Activated T-cell treated with anti-CD3 and anti-CD28 coated beads, Interleukin-2, amount 50 U/mL, for 4 hours (primary cell): ENCODE measurements around the gene ZNF283. TPM values are rescaled to one million over a fixed set of nuclear protein-coding genes. Genes with fewer than 3 reads are reported as not detected.
"Not testable (repeated sequence)": the region's sequence is repeated elsewhere in the genome, so short reads cannot be mapped to it uniquely, and the experiment has no call there.

Experiments
- ATAC-seq, 2 donors: fragments of 200-7000 bp; cut with Tn5 transposase; one replicate each; pipeline ENCODE4 v1.10.0; 2021
- DNase-seq: peaks from one replicate; pipeline ENCODE4 v3.0.0-alpha.2; 2020
- H3K27me3 Mint-ChIP-seq: one replicate; pipeline ENCODE4 v1.8.0; 2021; ENCODE audit warnings: low read depth, mixed read lengths
- H3K36me3 Mint-ChIP-seq: one replicate; pipeline ENCODE4 v1.8.0; 2022; ENCODE audit warnings: mixed read lengths; ENCODE audit not compliant: insufficient read depth
- H3K4me1 Mint-ChIP-seq: one replicate; pipeline ENCODE4 v1.8.0; 2021; ENCODE audit warnings: low read depth, mixed read lengths
- H3K4me3 Mint-ChIP-seq: one replicate; pipeline ENCODE4 v1.8.0; 2021; ENCODE audit warnings: mild to moderate bottlenecking, moderate library complexity, mixed read lengths
- H3K9me3 Mint-ChIP-seq: one replicate; pipeline ENCODE4 v1.8.0; 2021; ENCODE audit warnings: mixed read lengths
- total RNA-seq, 3 donors: library from RNA; stranded (reverse); gene quantifications; one replicate each; pipeline ENCODE4 v1.2.1, GENCODE V29; 2021

ZNF283 gene
- total RNA-seq, 3 donors from 2014 or later = 2.7 to 3.2 (median 3.0) TPM

DNA sequence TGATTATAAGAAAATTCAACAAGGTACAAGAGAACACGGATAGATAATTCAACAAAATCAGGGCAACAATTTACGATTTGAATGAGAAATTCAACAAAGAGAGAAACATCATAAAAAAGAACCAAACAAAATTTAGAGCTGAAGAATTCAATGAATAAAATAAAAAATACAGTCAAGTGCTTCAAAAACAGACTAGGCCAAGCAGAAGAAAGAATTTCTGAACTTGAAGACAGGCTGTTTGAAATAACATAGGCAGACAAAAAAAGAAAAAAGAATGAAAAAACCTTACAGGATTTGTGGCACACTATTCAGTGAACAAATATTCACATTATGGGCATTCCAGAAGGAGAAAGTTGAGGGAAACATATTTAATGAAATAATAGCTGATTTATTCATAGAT is 31.1 kb downstream of the ZNF283 start:
- no peaks in the 10 kb centered on the region for H3K4me1 Mint-ChIP-seq
- no peak overlapping the region for H3K4me3 Mint-ChIP-seq
- ATAC-seq (no peak), DNase-seq (no peak)
- no peaks in the 10 kb centered on the region for H3K27me3 Mint-ChIP-seq
- H3K9me3 Mint-ChIP-seq = peaks cover 51% of the 10 kb centered on the region
- peaks cover 5% of the 10 kb centered on the region for H3K36me3 Mint-ChIP-seq

DNA sequence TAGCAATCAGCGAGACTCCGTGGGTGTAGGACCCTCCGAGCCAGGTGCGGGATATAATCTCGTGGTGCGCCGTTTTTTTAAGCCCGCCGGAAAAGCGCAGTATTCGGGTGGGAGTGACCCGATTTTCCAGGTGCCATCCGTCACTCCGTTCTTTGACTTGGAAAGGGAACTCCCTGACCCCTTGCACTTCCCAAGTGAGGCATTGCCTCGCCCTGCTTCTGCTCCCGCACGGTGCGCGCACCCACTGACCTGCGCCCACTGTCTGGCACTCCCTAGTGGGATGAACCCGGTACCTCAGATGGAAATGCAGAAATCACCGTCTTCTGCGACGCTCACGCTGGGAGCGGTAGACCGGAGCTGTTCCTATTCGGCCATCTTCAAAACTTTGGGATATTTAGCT is 39.8 kb downstream of the ZNF283 start:
- not testable (repeated sequence) for H3K27me3 Mint-ChIP-seq, H3K4me3 Mint-ChIP-seq, ATAC-seq, DNase-seq, H3K36me3 Mint-ChIP-seq, H3K4me1 Mint-ChIP-seq
- peaks cover 29% of the 10 kb centered on the region for H3K9me3 Mint-ChIP-seq

DNA sequence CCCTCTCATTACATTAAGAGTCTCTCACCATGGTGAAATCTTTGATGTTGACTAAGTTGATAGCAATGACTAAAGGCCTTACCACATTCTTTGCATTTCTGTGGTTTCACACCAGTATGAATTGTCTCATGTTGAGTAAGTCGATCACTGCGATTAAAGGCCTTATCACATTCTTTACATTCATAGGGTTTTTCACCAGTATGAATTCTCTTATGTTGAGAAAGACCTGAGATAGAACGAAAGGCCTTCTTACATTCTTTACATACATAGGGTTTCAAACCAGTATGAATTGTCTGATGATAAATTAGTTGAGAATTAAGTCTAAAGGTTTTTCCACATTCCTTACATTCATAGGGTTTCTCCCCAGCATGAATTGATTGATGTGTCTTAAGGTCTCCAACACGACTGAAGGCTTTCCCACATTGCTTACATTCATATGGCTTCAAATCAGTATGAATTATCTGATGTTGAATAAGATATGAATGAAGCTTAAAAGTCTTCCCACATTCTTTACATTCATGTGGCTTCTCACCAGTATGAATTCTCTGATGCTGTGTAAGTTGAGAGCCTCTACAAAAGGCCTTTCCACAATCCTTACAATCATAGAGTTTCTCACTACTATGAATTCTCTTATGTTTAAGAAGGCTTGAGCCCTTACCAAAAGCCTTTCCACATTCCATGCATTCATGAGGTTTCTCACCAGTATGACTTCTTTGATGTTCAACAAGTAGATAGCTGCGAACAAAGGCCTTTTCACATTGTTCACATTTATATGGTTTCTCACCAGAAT is 45.6 kb downstream of the ZNF283 start:
- Mint-ChIP-seq H3K4me1 (no peaks in the 10 kb centered on the region), H3K9me3 (peaks cover 51% of the 10 kb centered on the region), H3K36me3 (peaks cover 15% of the 10 kb centered on the region), H3K4me3 (no peak overlapping the region), H3K27me3 (no peaks in the 10 kb centered on the region)
- DNase-seq = no peak
- ATAC-seq = no peak

DNA sequence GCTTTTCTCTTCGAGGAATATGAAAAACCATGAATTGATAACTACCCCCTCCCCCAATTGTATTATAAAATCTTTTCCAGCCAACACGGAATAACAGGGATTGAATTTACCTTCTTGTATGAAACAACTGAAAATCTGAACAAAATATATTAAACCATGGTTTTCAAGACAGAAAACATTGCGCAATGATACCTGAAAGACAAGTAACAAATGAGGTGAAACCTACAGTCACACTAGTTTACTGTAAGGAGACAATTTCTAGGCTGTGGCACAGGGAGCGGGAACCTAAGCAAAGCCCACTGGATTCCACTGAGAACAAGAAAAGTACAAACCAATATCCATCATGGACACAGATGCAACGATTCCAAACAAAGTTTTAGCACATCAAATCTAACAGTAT is 53.4 kb downstream of the ZNF283 start:
- Mint-ChIP-seq H3K9me3 (peaks cover 61% of the 10 kb centered on the region), H3K27me3 (no peaks in the 10 kb centered on the region), H3K4me3 (no peak overlapping the region), H3K36me3 (peaks cover 40% of the 10 kb centered on the region), H3K4me1 (no peaks in the 10 kb centered on the region)
- DNase-seq = no peak
- ATAC-seq = no peak

DNA sequence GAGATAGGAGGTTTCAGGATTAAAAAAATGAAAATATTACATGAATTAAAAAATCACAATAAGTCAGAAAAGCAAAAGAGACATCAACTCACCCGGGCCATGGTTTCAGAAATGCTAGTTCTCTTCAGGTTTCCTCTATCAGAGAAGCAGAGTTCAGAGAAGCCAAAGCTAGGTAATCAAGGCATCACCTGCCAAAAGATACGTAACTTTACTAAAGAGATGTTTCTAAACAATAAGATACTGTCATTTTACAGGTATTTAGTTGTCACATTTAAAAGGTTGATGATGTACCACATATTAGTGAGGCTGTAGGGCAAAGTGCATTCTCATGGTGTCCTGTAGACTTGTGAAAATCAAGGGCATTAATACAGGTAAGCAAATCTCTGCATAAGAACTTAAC is 56.7 kb downstream of the ZNF283 start, which contains the start of gene ZNF404:
Gene ZNF404 (minus strand): TSS at position 101 of the 400 bp plus-strand sequence.
- ATAC-seq (no peak), DNase-seq (no peak)
- Mint-ChIP-seq H3K4me1 (no peaks in the 10 kb centered on the region), H3K4me3 (no peak within 1 kb of the TSS), H3K9me3 (peaks cover 63% of the 10 kb centered on the region), H3K27me3 (no peaks in the 10 kb centered on the region), H3K36me3 (peaks cover 31% of the 10 kb centered on the region)

DNA sequence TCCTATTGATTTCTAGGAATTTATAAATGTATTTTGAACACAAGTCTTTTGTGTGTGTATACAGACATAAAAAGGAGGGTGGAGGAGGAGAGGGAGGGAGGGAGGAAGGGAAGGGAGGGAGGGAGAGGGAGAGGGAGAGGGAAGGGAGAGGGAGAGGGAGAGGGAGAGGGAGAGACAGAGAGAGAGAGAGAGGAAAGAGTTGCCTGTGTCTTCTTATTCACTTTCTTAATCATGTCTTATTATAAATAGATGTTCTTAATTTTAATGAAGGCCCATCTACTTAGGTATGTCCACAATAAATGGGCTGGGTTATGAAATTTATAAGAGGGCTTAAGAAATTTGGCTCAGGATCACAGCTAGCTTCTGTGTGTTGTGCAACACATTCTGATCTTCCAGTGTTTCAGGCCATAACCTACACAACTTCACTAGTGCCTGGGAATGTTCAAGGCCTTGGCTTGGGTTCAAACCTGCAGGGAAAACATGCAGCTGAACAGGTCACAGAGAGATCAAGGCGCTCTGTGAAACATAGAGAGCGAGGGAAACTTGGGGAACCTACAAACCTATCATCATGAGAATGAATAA is 68.7 kb downstream of the ZNF283 start:
- Mint-ChIP-seq H3K36me3 (peaks cover 27% of the 10 kb centered on the region), H3K4me3 (no peak overlapping the region), H3K4me1 (peaks cover 4% of the 10 kb centered on the region), H3K9me3 (peaks cover 57% of the 10 kb centered on the region), H3K27me3 (no peaks in the 10 kb centered on the region)
- ATAC-seq (no peak), DNase-seq (no peak)

Other genes with a start within 250 kb of the ZNF283 start
- 10 to 100 TPM; 31.7 to 38.2 (median 33.5) TPM for gene IRGQ, start 231.2 kb upstream of the ZNF283 start, total RNA-seq
- gene ZNF576, start 230.7 kb upstream of the ZNF283 start, total RNA-seq = 10 to 100 TPM; 16.6 to 22.3 (median 18.5) TPM
- gene SRRM5, start 215.2 kb upstream of the ZNF283 start, total RNA-seq = under 1 TPM; 0.25 to 0.87 (median 0.30) TPM
- gene ZNF428, start 207.7 kb upstream of the ZNF283 start, total RNA-seq = 10 to 100 TPM; 20.6 to 27.6 (median 25.5) TPM
- under 1 TPM; 0.40 to 0.63 (median 0.42) TPM for gene CADM4, start 187.5 kb upstream of the ZNF283 start, total RNA-seq
- gene PLAUR, start 157.2 kb upstream of the ZNF283 start, total RNA-seq = 1 to 10 TPM; 3.3 to 5.2 (median 4.7) TPM
- gene IRGC, start 111.2 kb upstream of the ZNF283 start, total RNA-seq = not detected
- 100 to 1,000 TPM; 102 to 114 (median 109) TPM for gene SMG9, start 72.4 kb upstream of the ZNF283 start, total RNA-seq
- gene KCNN4, start 46.3 kb upstream of the ZNF283 start, total RNA-seq = 100 to 1,000 TPM in 1 of 3 donors, 10 to 100 TPM in 2; 90.6 to 123 (median 94.7) TPM
- gene LYPD5, start 24.9 kb upstream of the ZNF283 start, total RNA-seq = under 1 TPM in 2 of 3 donors, not detected in 1; 0.53 to 0.87 TPM
- under 1 TPM; 0.22 to 0.51 (median 0.34) TPM for gene ZNF404, start 56.6 kb downstream of the ZNF283 start, total RNA-seq
- 1 to 10 TPM; 5.4 to 7.2 (median 5.7) TPM for gene ZNF45, start 108.0 kb downstream of the ZNF283 start, total RNA-seq
- gene ZNF221, start 123.9 kb downstream of the ZNF283 start, total RNA-seq = under 1 TPM; 0.28 to 0.95 (median 0.63) TPM
- gene ZNF155, start 156.9 kb downstream of the ZNF283 start, total RNA-seq = 1 to 10 TPM; 2.4 to 4.2 (median 3.7) TPM
- 1 to 10 TPM; 1.1 to 1.9 (median 1.8) TPM for gene ZNF230, start 175.6 kb downstream of the ZNF283 start, total RNA-seq
- 1 to 10 TPM in 1 of 3 donors, under 1 TPM in 2; 0.40 to 1.4 (median 0.87) TPM for gene ZNF222, start 198.1 kb downstream of the ZNF283 start, total RNA-seq
- gene ZNF223, start 224.7 kb downstream of the ZNF283 start, total RNA-seq = 1 to 10 TPM in 1 of 3 donors, under 1 TPM in 2; 0.50 to 1.1 (median 0.71) TPM
- 1 to 10 TPM; 1.3 to 1.5 (median 1.4) TPM for gene ZNF284, start 244.8 kb downstream of the ZNF283 start, total RNA-seq